ENCODE measurements around the gene STARD8.
"Not testable (repeated sequence)": the region's sequence is repeated elsewhere in the genome, so short reads cannot be mapped to it uniquely, and the experiment has no call there.

The STARD8 gene

GRCh38 chrX:68671221-68671620, 23.8 kb downstream of the STARD8 start:
- H3K27me3 Mint-ChIP-seq: no peaks in the 10 kb centered on the region
- H3K27ac Mint-ChIP-seq: peak overlapping the region; percentile 80
- H3K9me3 Mint-ChIP-seq: no peaks in the 10 kb centered on the region

GRCh38 chrX:68672581-68673318, 25.3 kb downstream of the STARD8 start:
- H3K4me3 Mint-ChIP-seq: no peak overlapping the region
- H3K9me3 Mint-ChIP-seq: no peaks in the 10 kb centered on the region
- intact Hi-C loops (cut with micrococcal nuclease): no loop called here
- no peaks in the 10 kb centered on the region for H3K27me3 Mint-ChIP-seq
- no peaks in the 10 kb centered on the region for H3K36me3 Mint-ChIP-seq (ENCODE audit: low read depth)
- H3K4me1 Mint-ChIP-seq (ENCODE audit: low read depth): peaks cover 42% of the 10 kb centered on the region
- H3K27ac Mint-ChIP-seq: peak overlapping the region; percentile 84

More at GRCh38 chrX:68671221-68671620, 23.8 kb downstream of the STARD8 start:
- H3K4me1 Mint-ChIP-seq (ENCODE audit: low read depth): peaks cover 47% of the 10 kb centered on the region
- H3K36me3 Mint-ChIP-seq (ENCODE audit: low read depth): no peaks in the 10 kb centered on the region
- intact Hi-C loops (cut with micrococcal nuclease): no loop called here
- H3K4me3 Mint-ChIP-seq: no peak overlapping the region

GRCh38 chrX:68675571-68675970, 28.1 kb downstream of the STARD8 start:
- intact Hi-C loops (cut with micrococcal nuclease): no loop called here
- Mint-ChIP-seq H3K36me3 (ENCODE audit: low read depth) (no peaks in the 10 kb centered on the region), H3K27ac (no peak overlapping the region), H3K4me1 (ENCODE audit: low read depth) (peaks cover 48% of the 10 kb centered on the region), H3K27me3 (no peaks in the 10 kb centered on the region), H3K4me3 (no peak overlapping the region), H3K9me3 (no peaks in the 10 kb centered on the region)

GRCh38 chrX:68676335-68676734, 28.9 kb downstream of the STARD8 start:
- no peak overlapping the region for H3K27ac Mint-ChIP-seq
- H3K4me1 Mint-ChIP-seq (ENCODE audit: low read depth): peaks cover 43% of the 10 kb centered on the region
- no peaks in the 10 kb centered on the region for H3K27me3 Mint-ChIP-seq
- no peak overlapping the region for H3K4me3 Mint-ChIP-seq
- intact Hi-C loops (cut with micrococcal nuclease): no loop called here
- H3K36me3 Mint-ChIP-seq (ENCODE audit: low read depth): no peaks in the 10 kb centered on the region
- H3K9me3 Mint-ChIP-seq: no peaks in the 10 kb centered on the region

GRCh38 chrX:68677998-68678397, 30.5 kb downstream of the STARD8 start:
- H3K27ac Mint-ChIP-seq: peak overlapping the region; percentile 81
- no peak overlapping the region for H3K4me3 Mint-ChIP-seq
- peaks cover 27% of the 10 kb centered on the region for H3K4me1 Mint-ChIP-seq (ENCODE audit: low read depth)
- no peaks in the 10 kb centered on the region for H3K9me3 Mint-ChIP-seq
- no peaks in the 10 kb centered on the region for H3K36me3 Mint-ChIP-seq (ENCODE audit: low read depth)
- H3K27me3 Mint-ChIP-seq: no peaks in the 10 kb centered on the region
- intact Hi-C loops (cut with micrococcal nuclease): no loop called here

GRCh38 chrX:68681443-68681941, 34.0 kb downstream of the STARD8 start:
- H3K27ac Mint-ChIP-seq: no peak overlapping the region
- no peaks in the 10 kb centered on the region for H3K9me3 Mint-ChIP-seq
- intact Hi-C loops (cut with micrococcal nuclease): no loop called here
- no peaks in the 10 kb centered on the region for H3K27me3 Mint-ChIP-seq
- H3K4me3 Mint-ChIP-seq: no peak overlapping the region
- H3K36me3 Mint-ChIP-seq (ENCODE audit: low read depth): no peaks in the 10 kb centered on the region
- H3K4me1 Mint-ChIP-seq (ENCODE audit: low read depth): peaks cover 45% of the 10 kb centered on the region

- H3K27ac Mint-ChIP-seq: peak overlapping the region; percentile 32
These were observed 35.3 kb downstream of the STARD8 start for GRCh38 chrX:68682790-68683189.

GRCh38 chrX:68683580-68683979, 36.1 kb downstream of the STARD8 start:
- Mint-ChIP-seq H3K27ac (peak overlapping the region; percentile 97), H3K4me1 (ENCODE audit: low read depth) (peaks cover 47% of the 10 kb centered on the region), H3K36me3 (ENCODE audit: low read depth) (no peaks in the 10 kb centered on the region), H3K4me3 (no peak overlapping the region), H3K27me3 (no peaks in the 10 kb centered on the region), H3K9me3 (no peaks in the 10 kb centered on the region)
- intact Hi-C loops (cut with micrococcal nuclease): no loop called here

More at GRCh38 chrX:68682790-68683189, 35.3 kb downstream of the STARD8 start:
- intact Hi-C loops (cut with micrococcal nuclease): no loop called here
- Mint-ChIP-seq H3K4me1 (ENCODE audit: low read depth) (peaks cover 52% of the 10 kb centered on the region), H3K27me3 (no peaks in the 10 kb centered on the region), H3K4me3 (no peak overlapping the region), H3K36me3 (ENCODE audit: low read depth) (no peaks in the 10 kb centered on the region), H3K9me3 (no peaks in the 10 kb centered on the region)

GRCh38 chrX:68684291-68684918, 36.9 kb downstream of the STARD8 start:
- H3K4me1 Mint-ChIP-seq (ENCODE audit: low read depth): peaks cover 45% of the 10 kb centered on the region
- H3K4me3 Mint-ChIP-seq: peak overlapping the region; percentile 9
- H3K36me3 Mint-ChIP-seq (ENCODE audit: low read depth): no peaks in the 10 kb centered on the region
- no peaks in the 10 kb centered on the region for H3K9me3 Mint-ChIP-seq
- intact Hi-C loops (cut with micrococcal nuclease): loop anchor here (1.0 kb wide), 1 partner anchor 18 kb away; no protein-coding TSS in a partner anchor
- no peaks in the 10 kb centered on the region for H3K27me3 Mint-ChIP-seq
- H3K27ac Mint-ChIP-seq: peak overlapping the region; percentile 97

GRCh38 chrX:68684919-68685304, 37.4 kb downstream of the STARD8 start:
- Mint-ChIP-seq H3K36me3 (ENCODE audit: low read depth) (no peaks in the 10 kb centered on the region), H3K27me3 (no peaks in the 10 kb centered on the region), H3K9me3 (no peaks in the 10 kb centered on the region), H3K4me3 (no peak overlapping the region), H3K4me1 (ENCODE audit: low read depth) (peaks cover 45% of the 10 kb centered on the region), H3K27ac (peak overlapping the region; percentile 97)
- intact Hi-C loops (cut with micrococcal nuclease): loop anchor here (1.0 kb wide), 1 partner anchor 19 kb away; no protein-coding TSS in a partner anchor

- peak overlapping the region; percentile 82 for H3K4me3 Mint-ChIP-seq
- H3K4me1 Mint-ChIP-seq (ENCODE audit: low read depth): peaks cover 41% of the 10 kb centered on the region
- H3K9me3 Mint-ChIP-seq: no peaks in the 10 kb centered on the region
- no peaks in the 10 kb centered on the region for H3K27me3 Mint-ChIP-seq
- peak overlapping the region; percentile 97 for H3K27ac Mint-ChIP-seq
- H3K36me3 Mint-ChIP-seq (ENCODE audit: low read depth): no peaks in the 10 kb centered on the region
- intact Hi-C loops (cut with micrococcal nuclease): no loop called here
These were observed 38.2 kb downstream of the STARD8 start for GRCh38 chrX:68685685-68686084.

- peak overlapping the region; percentile 97 for H3K27ac Mint-ChIP-seq
- no peaks in the 10 kb centered on the region for H3K9me3 Mint-ChIP-seq
- no peaks in the 10 kb centered on the region for H3K36me3 Mint-ChIP-seq (ENCODE audit: low read depth)
- H3K4me3 Mint-ChIP-seq: peak overlapping the region; percentile 82
- intact Hi-C loops (cut with micrococcal nuclease): no loop called here
- H3K4me1 Mint-ChIP-seq (ENCODE audit: low read depth): peaks cover 39% of the 10 kb centered on the region
- H3K27me3 Mint-ChIP-seq: no peaks in the 10 kb centered on the region
These were observed 38.9 kb downstream of the STARD8 start for GRCh38 chrX:68686097-68686977.

- H3K27me3 Mint-ChIP-seq; H3K4me3 Mint-ChIP-seq; H3K27ac Mint-ChIP-seq; H3K9me3 Mint-ChIP-seq; intact Hi-C loops (cut with micrococcal nuclease); H3K36me3 Mint-ChIP-seq (ENCODE audit: low read depth): not testable (repeated sequence)
- H3K4me1 Mint-ChIP-seq (ENCODE audit: low read depth): peaks cover 38% of the 10 kb centered on the region
These were observed 41.5 kb downstream of the STARD8 start for GRCh38 chrX:68688931-68689330.
